GM12878 (cell line): ENCODE results near the gene MSRB1. TPM values are rescaled to one million over a fixed set of nuclear protein-coding genes. Genes with fewer than 3 reads are reported as not detected.
A peak's percentile ranks its signal among the peaks of the same experiment; 100 is the strongest.

Experiments used
- ATAC-seq: fragments of 200-7000 bp; cut with Tn5 transposase; 3 replicates; pipeline ENCODE4 v1.9.1; 2020; ENCODE audit warnings: mild to moderate bottlenecking, moderate library complexity
- BruUV-seq: library from RNA; stranded (reverse); fragments of 400-500 nt; replicated peaks from 2 replicates; lab custom pipeline; 2021; lab: Mats Ljungman, UMichigan
- CTCF ChIA-PET: fragments of 300-600 bp; sonication (Branson Sonifier 250); formaldehyde crosslinking; extraction: SDS; loops from one replicate; lab custom pipeline; 2021; ENCODE audit warnings: inconsistent platforms; lab: Yijun Ruan, JAX
- POLR2A ChIA-PET: fragments of 350-600 bp; formaldehyde crosslinking; extraction: SDS; loops from one replicate; lab custom pipeline; 2021; ENCODE audit warnings: inconsistent platforms; lab: Charles Lee
- RAD21 ChIA-PET: fragments of 300-600 bp; sonication (Branson Sonifier 250); formaldehyde crosslinking; loops from one replicate; lab custom pipeline; 2023; ENCODE audit warnings: antibody characterized with exemption; ENCODE audit not compliant: unreplicated experiment; lab: Charles Lee
- SMC1A ChIA-PET: fragments of 300-600 bp; sonication (Branson Sonifier 250); formaldehyde crosslinking; loops from one replicate; lab custom pipeline; 2023; ENCODE audit not compliant: unreplicated experiment, uncharacterized antibody; lab: Charles Lee
- DNase-seq: peaks from one replicate; pipeline ENCODE4 v3.0.0-alpha.2; 2011; ENCODE audit warnings: low read depth, low spot score
- FAIRE-seq: peaks from 3 replicates; lab custom pipeline; 2011; peaks lifted over from hg19 to GRCh38; lab: Jason Lieb, UNC
- H2AFZ ChIP-seq: 2 replicates; pipeline ENCODE4 v1.6.0; 2011; ENCODE audit warnings: low read depth, low read length, control low read depth; ENCODE audit not compliant: control insufficient read depth
- H3K27ac ChIP-seq: 2 replicates; pipeline ENCODE4 v1.5.1; 2011; ENCODE audit warnings: control low read depth; ENCODE audit not compliant: control insufficient read depth, insufficient read depth
- H3K27me3 ChIP-seq, 2 experiments: replicated peaks in 1 of 2; 2 replicates each; pipeline versions ENCODE4 v1.6.0 to v1.6.1; 2011; ENCODE audit warnings: low read length in 1 of 2; ENCODE audit not compliant: control insufficient read depth in 2 of 2, insufficient read depth in 2 of 2
- H3K36me3 ChIP-seq, 2 experiments: 2 replicates each; pipeline ENCODE4 v1.5.1; 2011; ENCODE audit warnings: low read length in 1 of 2; ENCODE audit not compliant: control insufficient read depth in 2 of 2, insufficient read depth in 2 of 2
- H3K4me1 ChIP-seq: 2 replicates; pipeline ENCODE4 v1.6.1; 2011; ENCODE audit warnings: mild to moderate bottlenecking, low read length, moderate library complexity, mixed read lengths; ENCODE audit not compliant: control insufficient read depth, insufficient read depth
- H3K4me2 ChIP-seq: 2 replicates; pipeline ENCODE4 v1.6.0; 2011; ENCODE audit warnings: control low read depth; ENCODE audit not compliant: control insufficient read depth, insufficient read depth
- H3K4me3 ChIP-seq: fragments of 200-600 bp; sonication (generic); 2 replicates; pipeline ENCODE4 v1.5.1; 2016
- H3K79me2 ChIP-seq: 2 replicates; pipeline ENCODE4 v1.6.0; 2011; ENCODE audit warnings: low read length; ENCODE audit not compliant: control insufficient read depth, insufficient read depth
- H3K9ac ChIP-seq: 2 replicates; pipeline ENCODE4 v1.8.0; 2011; ENCODE audit warnings: low read length, control low read depth, mixed read lengths; ENCODE audit not compliant: control insufficient read depth, insufficient read depth
- H3K9me3 ChIP-seq: replicated peaks from 3 replicates; pipeline ENCODE4 v1.5.1; 2011; ENCODE audit warnings: mild to moderate bottlenecking, low read length; ENCODE audit not compliant: control insufficient read depth, insufficient read depth
- H4K20me1 ChIP-seq: 2 replicates; pipeline ENCODE4 v1.6.0; 2011; ENCODE audit not compliant: control insufficient read depth, insufficient read depth
- BHLHE40 ChIP-seq, 2 experiments: fragments of 450-650 bp in 1 of 2; IDR thresholded peaks; 2 replicates each; pipeline ENCODE4 v1.6.1; 2011 to 2017; ENCODE audit warnings: low read depth in 2 of 2, borderline replicate concordance in 1 of 2, improper control_type of control experiment in 1 of 2, low read length in 1 of 2, mild to moderate bottlenecking in 1 of 2
- KAT2A ChIP-seq: conservative IDR thresholded peaks from 2 replicates; pipeline ENCODE4 v1.6.1; 2011; ENCODE audit warnings: low read depth, low read length; ENCODE audit not compliant: control insufficient read depth
- POLR2A ChIP-seq: IDR thresholded peaks from 2 replicates; pipeline ENCODE4 v1.6.1; 2011; ENCODE audit warnings: low read depth, mild to moderate bottlenecking, low read length
- RCOR1 ChIP-seq: conservative IDR thresholded peaks from 2 replicates; pipeline ENCODE4 v1.6.1; 2012; ENCODE audit warnings: low read depth, low read length, improper control_type of control experiment
- WGBS: methylation state at CpG from one replicate; pipeline ENCODE4 v1.1.6; 2016; ENCODE audit warnings: low lambda C conversion rate; ENCODE audit not compliant: insufficient replicate concordance, insufficient coverage; ENCODE audit errors: missing lambda C conversion rate; 5-methylcytosine and 5-hydroxymethylcytosine counted together
- in situ Hi-C: fragments of 300-500 bp; cut with MboI; formaldehyde crosslinking; loops from 9 replicates; pipeline ENCODE4 v1.14.3; 2018; ENCODE audit warnings: mixed read lengths
- intact Hi-C: fragments of 100-400 bp; cut with micrococcal nuclease; formaldehyde crosslinking; loops from one replicate; pipeline ENCODE4 v1.14.2; 2022; ENCODE audit not compliant: unreplicated experiment
- polyA plus RNA-seq, 11 experiments: library from polyadenylated mRNA; depleted of rRNA in 4 of 11; unstranded in 6 of 11; stranded (reverse) in 5 of 11; fragments of >200 nt; fragmentation: Nextera tagmentation in 4 of 11; fragmentation: Illumina TruSeq in 1 of 11; extraction: Ambion mirVana in 4 of 11; extraction: Trizol in 1 of 11; gene quantifications; 1 replicate in 1 of 11; 2 replicates in 10 of 11; pipeline versions ENCODE4 v1.2.1 to v1.2.3, GENCODE V29; 2011 to 2016; ENCODE audit warnings: inconsistent platforms in 2 of 11, missing spikeins in 2 of 11, low read depth in 1 of 11
- total RNA-seq, 4 experiments: library from RNA; depleted of rRNA in 3 of 4; stranded (reverse); fragments of >200 nt in 3 of 4; fragmentation: Illumina TruSeq in 1 of 4; extraction: Trizol in 1 of 4; gene quantifications; 2 replicates each; pipeline versions ENCODE4 v1.2.1 to v1.2.3, GENCODE V29; 2013 to 2021
- TF ChIP-seq, protein P1 (sequence below): IDR thresholded peaks from 2 replicates; pipeline ENCODE4 v1.6.1; 2012; ENCODE audit warnings: low read depth, low read length, improper control_type of control experiment

The MSRB1 gene
- total and polyA plus RNA-seq, 10 of the 15 experiments (the other 5 are each of a cell fraction or from before 2014, with no cell fraction given) = 5.1 to 48.6 (median 25.7) TPM

DNA sequence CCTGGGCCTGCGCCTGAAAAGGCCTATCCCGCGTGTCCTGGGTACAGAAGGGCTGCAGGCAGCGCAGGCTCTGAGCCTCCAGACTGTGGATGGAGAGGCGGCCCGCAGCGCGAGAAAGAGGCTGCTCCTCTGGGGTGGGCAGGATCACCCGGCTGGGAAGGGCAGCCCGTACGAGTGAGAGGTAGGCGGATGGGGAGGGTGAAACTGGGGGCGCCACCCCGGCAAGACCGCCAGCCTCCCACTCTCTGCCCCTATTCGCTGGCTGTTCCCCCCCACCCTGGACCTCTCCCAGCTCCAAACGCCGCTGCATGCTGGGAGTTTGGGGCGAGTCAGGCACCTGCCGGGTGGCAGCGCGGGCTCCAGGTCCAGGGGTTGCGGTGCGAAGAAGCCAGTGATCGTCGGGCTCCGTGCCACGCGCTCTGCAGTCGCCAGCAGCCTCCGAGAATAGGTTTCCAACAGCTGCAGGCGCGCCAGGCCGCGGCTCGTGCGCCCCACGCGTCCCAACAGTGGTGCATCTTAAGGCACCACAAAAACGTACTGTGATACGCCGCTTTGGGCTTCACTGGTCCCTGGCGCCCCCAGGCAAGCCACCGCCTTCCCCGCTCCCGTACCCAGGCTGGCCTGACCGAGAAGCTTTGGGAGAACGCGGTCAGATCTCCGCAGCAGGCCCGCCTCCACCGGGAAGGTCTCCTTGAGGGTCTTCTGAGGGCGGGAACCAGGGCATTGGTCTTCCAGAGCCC lies 37.2 kb upstream of the MSRB1 start:
- FAIRE-seq (no peak), ATAC-seq (no peak), DNase-seq (no peak)
- 22% methylated on average over 52 of the region's 53 CpGs for WGBS
- Histone ChIP-seq H4K20me1 (no peaks in the 10 kb centered on the region), H3K4me3 (no peak overlapping the region), H3K4me1 (peaks cover 18% of the 10 kb centered on the region), H3K9me3 (no peaks in the 10 kb centered on the region), H3K4me2 (no peak overlapping the region), H3K36me3 (peaks cover 0 to 28% of the 10 kb centered on the region in 2 experiments; a peak in 3 of 4 replicates), H3K27me3 (0 out of 4 replicates have a peak, but pooled peaks cover 0 to 5% of the 10 kb centered on the region in 2 experiments), H3K27ac (no peak overlapping the region), H2AFZ (no peak overlapping the region), H3K79me2 (no peaks in the 10 kb centered on the region; the same call in none of the 2 replicates), H3K9ac (no peak overlapping the region)
- ChIA-PET SMC1A (interaction anchor here (1.6 kb wide), 1 partner anchor 28 kb away, joined by 5 read pairs; no protein-coding TSS in a partner anchor), RAD21 (interaction anchor here (1.1 to 2.6 kb wide), 3 partner anchors 8 to 161 kb away, joined by 4 to 12 read pairs (median 6); partner anchors contain the start of gene TBL3), CTCF (interaction anchor here (1.6 to 1.7 kb wide), 2 partner anchors 24 to 160 kb away, joined by 5 to 6 read pairs; no protein-coding TSS in a partner anchor), POLR2A (interaction anchor here (2.1 to 3.0 kb wide), 3 partner anchors 11 to 24 kb away, joined by 5 to 25 read pairs (median 18); partner anchors contain the start of gene RPS2)
- intact Hi-C loops (no loop called here), in situ Hi-C loops (no loop called here)
- TF ChIP-seq POLR2A (peak; percentile 2; the same call in 1 of the 2 replicates), KAT2A (no peak), BHLHE40 (IDR thresholded peaks at IDR 0.05; ENCODE audit: borderline replicate concordance in 1 of 2, low read depth in 2 of 2, low read length in 1 of 2) (0 out of 4 replicates have a peak, but pooled peaks of 1 of the 2 experiments have one; percentile 16), RCOR1 (no peak)
- TF ChIP-seq, protein P1, sequence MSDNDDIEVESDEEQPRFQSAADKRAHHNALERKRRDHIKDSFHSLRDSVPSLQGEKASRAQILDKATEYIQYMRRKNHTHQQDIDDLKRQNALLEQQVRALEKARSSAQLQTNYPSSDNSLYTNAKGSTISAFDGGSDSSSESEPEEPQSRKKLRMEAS = no peak
- BruUV-seq = no TSS peak
